Activated CD4-positive, alpha-beta T cell treated with anti-CD3 and anti-CD28 coated beads, Interleukin-2, Interleukin-6, amounts not matched to agents 100 ng/mL and 50 ng/mL, durations not matched to agents 16 hours and 8 hours (primary cell): ENCODE measurements around the gene ELOVL6.
"Not testable (repeated sequence)": the region's sequence is repeated elsewhere in the genome, so short reads cannot be mapped to it uniquely, and the experiment has no call there.

Experiments
- DNase-seq: peaks from one replicate; pipeline ENCODE4 v3.0.0-alpha.2; 2020

The ELOVL6 gene

DNA sequence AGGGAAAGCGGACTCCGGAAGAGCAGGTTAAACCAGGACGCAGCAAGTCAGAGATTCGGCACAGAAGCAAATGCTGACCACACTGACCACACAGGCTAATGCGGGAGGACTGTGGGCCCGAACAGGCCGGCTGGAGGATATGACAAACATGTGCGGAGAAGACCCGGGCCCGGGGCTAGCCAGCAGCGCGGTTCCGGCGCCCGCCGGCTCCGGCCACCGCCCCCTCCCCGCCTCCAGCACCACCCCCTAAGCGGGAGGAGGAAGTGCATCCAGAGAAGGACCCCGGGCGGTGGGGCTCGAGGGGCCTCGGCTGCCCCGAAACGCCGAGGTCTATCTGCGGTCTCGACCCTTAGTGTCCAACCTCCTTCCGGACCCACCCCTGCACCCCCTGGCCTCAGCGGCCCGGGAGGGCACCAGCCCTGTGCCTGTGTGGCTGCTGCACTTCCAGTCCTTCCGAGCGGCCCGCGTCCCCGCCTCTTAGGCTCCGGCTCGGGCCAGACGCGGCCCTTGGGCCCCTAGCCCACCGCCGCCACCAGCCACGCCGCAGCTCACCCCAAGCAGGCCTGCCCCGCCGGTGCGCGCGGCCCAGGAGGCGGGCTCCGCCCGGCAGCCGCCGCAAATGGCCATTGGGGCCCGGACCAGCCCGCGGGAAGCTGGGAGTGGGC lies 2.1 kb downstream of the ELOVL6 start:
- DNase-seq: peak; percentile 69

DNA sequence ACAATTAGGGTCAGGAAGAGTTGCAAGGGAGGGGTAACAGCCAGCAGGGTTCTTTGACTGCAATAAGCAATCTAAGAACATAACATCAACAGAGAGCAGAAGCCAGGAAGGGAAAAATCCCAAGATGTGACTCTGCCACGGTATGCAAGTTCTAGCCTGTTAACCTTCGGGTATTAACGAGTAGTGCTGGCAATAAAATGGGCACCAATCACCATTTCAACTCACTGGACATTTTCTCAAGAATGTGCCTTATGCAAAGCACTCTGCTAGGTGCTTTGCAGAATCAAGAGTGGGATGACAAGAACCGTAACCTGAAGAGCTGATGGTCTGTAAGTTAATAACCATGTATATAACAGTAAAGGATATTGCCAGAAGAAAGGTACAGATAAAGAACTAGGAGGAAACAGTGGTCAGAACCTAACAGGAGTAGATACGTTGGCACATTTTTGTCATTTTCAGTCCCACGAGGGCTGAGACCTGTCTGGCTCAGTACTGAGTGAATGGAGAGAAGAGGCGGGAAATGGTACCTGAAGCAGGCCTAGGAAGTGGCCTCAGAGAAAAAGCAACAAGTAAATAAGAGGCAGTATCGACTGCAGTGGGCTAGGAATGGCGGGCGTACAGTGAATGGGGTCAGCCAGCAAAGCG lies 2.7 kb downstream of the ELOVL6 start:
- no peak for DNase-seq

DNA sequence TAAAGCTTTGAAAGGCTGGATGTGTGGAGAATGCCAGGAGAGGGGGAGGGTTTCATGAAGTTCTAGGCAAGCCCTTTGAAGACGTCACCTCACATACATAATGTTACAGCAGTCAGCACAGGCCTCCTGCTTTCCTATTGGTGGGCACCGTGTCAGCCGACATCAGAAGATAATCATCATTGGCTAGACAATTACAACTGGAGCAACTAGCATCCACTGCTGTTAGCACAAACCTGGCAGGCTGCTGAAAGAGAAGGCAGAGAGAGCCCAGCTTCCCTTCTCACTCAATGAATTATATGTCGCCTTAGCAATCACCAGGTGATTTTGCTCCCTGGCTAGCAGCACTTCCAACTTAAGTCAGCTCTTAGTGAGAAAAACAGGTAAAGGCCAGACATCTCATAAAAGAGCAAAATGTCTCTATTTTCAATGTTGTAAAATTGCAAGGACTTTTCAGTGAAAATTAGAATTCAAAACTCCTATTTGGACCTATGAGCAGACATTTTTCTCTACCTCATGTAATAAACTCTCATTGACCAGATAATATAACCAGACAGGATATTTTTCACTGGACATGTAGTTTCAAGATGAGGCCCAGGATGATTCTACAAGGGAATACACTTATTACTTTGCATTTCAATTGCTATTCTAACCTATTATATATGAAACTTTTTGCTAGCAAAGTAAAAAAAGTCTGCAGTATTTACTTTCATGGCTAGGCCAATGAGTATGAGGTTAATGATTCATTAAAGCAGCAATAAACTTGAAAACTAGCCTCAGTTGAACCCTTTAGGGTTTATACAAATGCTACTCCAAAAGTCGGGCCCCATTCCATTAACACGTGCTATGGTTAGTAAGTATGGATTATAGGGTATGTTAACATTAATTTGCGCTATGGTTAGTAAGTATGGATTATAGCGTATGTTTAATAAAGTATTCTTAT lies 4.3 kb downstream of the ELOVL6 start:
- peak; percentile 90 for DNase-seq

DNA sequence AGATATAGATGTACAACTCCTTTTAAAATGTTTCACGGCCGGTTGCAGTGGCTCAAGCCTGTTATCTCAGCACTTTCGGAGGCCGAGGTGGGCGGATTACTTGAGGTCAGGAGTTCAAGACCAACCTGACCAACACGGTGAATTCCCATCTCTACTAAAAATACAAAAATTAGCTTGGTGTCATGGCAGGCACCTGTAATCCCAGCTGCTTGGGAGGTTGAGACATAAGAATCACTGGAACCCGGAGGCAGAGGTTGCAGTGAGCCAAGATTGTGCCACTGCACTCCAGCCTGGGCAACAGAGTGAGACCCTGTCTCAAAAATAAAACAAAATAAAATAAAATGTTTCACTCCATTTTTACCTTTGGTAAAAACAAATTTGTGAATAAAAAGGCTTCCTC lies 5.1 kb downstream of the ELOVL6 start:
- DNase-seq: not testable (repeated sequence)

DNA sequence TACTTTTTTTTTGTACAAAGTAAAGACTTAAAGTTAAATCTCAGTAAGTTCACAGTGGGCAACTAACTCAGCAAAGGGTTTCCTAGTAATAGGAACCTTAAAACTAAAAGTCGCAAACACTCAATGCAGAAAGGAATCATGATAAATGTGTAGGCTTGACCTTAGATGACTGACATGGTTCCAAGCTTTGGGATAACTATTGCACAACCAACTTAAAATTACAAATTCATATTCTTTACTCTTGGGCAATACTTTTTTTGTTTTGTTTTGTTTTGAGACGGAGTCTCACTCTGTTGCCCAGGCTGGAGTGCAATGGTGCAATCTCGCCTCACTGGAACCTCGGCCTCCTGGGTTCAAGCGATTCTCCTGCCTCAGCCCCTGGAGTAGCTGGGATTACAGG lies 8.2 kb downstream of the ELOVL6 start:
- DNase-seq: no peak

DNA sequence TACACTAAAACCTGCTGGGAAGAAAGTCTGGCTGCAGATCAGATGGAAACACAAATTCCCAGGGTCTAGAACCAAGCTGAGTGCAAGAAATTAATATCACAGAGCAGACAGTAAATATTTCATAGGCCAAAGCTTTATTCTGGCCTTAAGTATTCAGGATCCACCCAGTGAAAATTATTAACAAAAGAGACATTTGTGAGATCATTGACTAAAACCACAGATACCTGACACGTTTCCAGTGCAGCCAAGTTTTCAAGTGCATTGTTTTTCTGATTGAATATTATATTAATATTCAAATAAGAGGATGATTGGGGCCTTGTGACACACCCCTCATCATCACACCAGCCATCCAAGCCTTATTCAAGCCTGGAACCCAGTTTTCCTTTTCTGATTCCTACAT lies 10.3 kb downstream of the ELOVL6 start:
- no peak for DNase-seq

DNA sequence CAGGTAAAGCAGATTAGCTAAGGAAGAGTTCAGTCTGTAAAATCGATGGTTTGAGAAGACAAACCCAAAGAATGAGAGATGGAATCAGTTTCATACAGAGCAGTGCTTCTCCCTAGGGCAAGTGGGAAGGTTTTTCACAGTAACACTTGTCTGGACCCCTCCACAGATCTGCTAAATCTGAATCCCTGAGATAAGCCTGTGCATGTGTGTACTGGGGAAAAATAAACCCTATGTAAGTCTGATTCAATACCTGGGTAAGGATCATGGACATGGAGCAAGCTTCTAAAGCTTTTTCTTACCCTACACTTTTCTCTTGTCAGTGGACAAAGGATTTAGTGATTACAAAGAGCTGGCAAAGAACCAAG lies 13.6 kb downstream of the ELOVL6 start:
- DNase-seq: no peak

DNA sequence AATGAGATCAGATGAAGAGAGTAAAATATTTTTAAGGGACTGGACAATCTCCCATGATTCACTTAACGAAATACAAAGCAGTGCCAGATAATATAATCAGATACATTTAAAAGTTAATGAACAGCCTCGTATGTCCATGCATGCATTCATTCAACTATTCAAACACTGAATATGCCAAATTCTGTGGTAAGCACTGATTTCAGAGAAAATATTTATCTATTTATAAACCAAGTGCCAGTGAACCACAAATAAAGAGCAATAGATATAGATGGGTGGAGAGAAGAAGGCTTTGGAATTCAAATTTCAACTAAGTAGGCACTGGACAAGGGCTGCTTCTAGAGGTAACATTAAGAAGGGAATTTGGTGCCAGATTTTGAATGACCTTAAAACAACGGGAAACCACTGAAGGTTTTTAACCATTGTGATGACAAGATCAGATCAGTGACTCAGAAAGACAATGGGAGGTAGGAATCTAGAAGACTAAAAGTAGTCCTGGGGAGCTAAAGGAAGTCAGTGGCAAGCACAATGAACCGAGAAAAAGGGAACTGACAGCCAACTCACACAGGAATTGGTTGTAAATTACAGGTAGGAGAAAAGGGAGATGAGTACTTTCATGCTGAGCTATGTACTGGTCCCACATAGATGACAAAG lies 14.2 kb downstream of the ELOVL6 start:
- no peak for DNase-seq

DNA sequence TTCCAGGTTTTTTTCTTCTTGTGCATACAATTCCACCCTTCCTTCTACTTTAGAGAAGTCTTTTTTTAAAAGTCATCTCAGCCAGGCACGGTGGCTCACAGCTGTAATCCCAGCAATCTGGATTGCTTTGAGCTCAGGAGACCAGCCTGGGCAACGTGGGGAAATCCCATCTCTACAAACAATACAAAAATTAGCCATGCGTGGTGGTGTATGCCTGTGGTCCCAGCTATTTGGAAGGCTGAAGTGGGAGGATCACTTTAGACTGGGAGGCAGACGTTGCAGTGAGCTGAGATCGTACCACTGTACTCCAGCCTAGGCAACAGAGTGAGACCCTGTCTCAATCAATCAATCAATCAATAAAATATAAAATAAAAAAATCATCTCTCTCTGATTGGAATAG lies 14.8 kb downstream of the ELOVL6 start:
- no peak for DNase-seq

DNA sequence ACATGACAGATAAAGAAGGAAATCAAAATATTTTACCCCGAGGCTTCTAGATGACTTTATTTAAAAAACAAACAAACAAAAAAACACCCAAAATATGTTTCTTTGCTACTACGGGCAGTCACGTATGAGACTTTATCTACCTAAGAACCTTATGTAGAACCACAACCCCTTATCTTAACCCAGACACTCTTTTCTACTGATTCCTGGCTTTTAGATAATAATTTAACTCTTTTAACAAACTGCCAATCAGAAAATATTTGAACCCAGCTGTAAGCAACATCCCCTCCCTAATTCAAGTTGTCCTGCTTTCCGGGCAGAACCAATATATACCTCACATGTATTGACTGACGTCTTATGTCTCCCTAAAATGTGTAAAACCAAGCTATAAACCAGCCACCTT lies 15.4 kb downstream of the ELOVL6 start:
- DNase-seq: no peak

DNA sequence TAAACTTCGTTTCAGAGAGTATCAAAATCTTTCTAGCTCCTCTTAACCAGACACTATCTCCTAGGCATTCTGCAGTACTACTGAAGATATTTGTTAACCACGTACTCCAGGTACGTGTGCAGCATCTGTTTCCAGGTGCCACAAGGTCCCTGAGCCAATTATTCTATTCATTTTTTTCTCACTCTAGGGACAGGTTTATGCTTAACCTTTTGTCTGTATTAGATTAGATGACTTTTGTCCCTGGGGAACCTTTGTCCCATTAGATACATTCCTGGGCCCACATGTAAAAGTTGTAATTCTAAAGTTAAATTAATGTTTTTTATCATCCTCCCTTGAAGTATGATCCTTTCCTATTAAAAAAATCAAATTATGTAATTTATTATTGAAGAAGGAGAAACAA lies 16.5 kb downstream of the ELOVL6 start:
- DNase-seq: no peak

DNA sequence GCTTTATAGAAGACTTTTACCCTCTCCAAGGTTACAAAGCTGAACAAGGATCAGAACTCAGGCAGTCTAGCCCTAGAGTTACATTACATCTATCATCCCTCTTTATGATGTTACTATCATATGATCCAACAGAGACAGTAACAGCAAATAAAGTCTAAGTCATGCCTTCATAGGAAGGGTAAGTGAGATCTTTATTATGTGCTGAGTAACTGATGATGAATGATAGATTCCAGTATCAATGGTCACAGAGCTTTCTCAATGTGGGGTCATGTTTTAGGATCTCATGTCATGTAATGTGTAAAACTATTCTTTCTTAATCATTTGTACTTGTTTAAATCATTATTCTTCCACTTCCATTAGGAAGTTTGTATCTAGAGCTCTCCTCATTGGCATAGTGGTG lies 22.8 kb downstream of the ELOVL6 start:
- no peak for DNase-seq

DNA sequence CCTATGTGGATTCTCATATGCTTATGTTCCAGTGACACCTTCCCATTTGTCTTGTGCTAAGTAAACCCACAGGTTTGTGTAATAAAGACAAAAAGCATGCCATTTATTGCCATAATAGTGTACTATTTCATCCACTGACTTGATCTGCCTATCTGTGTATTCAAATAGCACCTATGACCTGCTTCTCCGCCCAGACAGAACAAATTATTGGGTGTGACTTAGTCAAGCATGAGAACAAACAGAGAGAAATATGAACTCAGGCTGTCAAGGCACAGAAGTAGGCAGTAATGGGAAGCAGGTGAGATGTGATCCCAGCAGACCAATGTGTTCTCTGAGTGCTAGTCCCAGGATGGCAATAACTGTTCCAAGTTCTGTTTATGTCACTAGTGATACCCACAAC lies 25.4 kb downstream of the ELOVL6 start:
- no peak for DNase-seq

DNA sequence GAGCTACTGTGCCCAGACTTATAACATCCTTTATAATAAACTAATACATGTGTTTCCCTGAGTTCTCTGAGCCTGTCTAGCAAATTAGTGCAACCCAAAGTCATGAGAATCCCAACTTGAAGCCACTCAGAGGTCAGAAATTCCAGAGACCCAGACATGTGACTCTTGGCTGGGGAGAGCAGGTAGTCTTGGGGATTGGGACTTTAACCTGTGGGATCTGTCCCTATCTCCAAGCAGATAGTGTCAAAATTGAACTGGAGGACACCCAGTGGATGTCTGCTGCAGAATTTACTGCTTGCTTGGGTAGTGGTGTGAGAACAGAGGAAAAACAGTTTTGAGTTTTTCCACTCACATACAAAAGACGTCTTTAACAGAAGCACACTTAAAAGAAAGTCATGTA lies 26.4 kb downstream of the ELOVL6 start:
- no peak for DNase-seq

DNA sequence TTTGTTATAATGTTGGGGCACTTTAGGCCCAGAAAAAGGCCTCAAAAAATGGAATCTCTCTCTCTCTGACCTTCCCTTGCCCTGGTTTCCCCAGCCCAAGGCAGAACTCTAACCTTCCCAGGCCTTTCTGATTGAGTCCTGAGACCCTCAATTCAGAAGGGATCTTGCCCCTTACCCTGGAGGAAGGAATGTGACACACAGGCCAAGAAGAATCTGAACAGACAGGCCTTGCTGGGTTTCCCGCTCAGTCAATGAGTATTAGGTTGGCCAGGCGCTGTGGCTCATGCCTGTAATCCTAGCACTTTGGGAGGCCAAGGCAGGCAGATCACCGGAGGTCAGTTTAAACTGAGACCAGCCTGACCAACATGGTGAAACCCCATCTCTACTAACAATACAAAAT lies 27.6 kb downstream of the ELOVL6 start:
- no peak for DNase-seq

DNA sequence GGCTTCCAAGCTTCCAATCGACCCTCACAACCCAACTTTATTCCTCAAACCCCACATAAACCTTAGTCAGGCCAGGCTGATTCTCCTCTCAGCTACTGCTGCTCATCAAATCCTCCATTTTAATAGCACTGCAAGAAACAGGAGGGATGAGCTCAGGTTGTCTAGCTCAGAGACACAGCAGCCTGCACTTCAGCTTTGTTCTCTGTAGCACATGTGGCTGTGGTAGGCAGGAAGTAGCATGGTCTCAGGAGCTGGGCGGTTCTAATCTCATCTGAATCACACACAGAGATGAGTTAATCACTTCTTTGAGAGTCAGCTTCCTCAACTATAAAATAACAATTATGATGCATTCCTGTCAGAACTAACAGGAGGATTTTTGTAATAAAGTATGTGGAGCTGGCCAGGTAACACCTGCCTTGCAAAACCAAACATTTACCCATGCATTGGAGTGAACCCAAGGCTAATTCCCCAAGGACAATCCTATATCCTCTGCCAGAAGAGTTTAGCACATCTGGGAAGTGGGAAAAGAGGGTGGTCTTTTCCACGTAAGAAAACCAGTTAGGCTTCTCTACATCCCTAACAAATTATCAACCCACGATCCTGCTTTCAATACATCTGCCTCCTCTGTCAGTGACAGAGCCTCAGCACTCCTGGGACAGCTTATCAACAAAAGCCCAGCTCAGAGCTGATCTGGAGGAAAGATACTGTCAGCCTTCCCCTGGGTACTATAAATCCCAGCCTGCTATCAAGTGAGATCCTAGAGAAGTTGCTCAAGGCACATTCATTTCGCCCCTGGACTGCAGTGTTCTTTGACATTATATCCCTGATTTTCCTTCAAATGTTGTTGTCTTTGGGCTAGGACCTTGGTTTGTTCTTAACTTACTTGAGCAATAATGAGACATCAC lies 32.8 kb downstream of the ELOVL6 start:
- peak; percentile 68 for DNase-seq

DNA sequence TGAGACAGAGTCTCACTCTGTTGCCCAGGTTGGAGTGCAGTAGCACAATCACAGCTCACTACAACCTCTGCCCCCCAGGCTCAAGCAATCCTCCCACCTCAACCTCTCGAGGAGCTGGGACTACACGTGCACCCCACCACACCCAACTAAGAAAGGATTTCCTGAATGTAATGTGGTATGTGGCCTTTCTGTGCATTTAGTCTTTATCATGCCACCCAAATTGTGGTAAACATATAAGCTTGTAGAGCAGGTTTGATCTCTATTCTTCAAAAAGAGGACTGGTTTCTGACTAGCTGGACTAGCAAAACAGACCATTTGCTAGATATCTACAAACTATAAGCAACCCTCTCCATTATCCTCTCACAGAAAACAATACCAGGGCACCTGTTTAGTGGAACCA lies 33.6 kb downstream of the ELOVL6 start:
- DNase-seq: no peak

DNA sequence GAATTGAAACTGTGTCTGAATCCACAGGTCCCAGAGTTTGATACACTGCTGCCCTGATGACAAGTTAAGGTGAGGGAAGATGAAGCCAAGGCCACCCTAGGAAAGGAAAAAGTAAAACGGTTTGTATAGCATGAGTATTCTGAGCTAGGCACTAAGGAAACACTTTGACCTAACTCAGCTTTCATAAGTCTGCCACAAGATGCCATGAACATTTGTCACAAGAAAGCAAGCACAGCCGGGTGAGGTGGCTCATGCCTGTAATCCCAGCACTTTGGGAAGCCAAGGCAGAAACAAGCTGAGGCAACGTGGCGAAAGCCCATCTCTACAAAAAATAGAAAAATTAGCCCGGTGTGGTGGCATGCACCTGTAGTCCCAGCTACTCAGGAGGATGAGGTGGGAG lies 34.2 kb downstream of the ELOVL6 start:
- no peak for DNase-seq

DNA sequence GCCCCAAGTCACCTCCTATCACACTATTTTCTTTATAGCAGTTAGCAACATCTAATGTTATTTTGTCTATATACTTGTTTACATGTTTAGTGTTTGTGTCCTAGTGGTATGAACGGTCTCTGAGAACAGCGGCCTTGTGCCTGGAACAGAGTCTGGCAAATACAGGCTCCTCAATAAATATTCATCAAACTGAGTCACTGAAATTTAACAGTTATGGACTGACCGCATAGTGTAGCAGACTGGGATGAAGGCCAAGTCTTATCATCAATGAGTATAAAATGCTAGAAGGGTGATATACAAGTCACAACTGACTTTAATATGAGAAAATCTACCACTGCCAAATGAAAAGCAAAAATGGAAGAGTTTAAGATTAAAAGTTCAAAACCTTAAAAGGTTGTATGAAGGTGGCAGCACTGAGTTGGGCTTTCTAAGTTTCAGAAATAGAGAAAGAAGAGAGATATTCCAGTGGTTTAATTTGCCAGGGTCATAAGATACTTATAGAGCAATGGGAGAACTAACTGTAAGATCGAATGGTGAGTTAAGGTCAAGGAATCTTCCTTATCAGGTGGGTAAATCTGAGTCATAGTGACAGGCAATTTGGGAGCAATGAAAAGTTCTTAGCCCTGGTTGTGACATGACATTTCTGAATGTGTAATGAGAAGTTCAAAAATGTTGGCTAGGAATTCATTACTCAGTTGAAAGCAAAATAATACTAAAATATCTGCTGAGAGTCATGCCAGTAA lies 34.9 kb downstream of the ELOVL6 start:
- no peak for DNase-seq

DNA sequence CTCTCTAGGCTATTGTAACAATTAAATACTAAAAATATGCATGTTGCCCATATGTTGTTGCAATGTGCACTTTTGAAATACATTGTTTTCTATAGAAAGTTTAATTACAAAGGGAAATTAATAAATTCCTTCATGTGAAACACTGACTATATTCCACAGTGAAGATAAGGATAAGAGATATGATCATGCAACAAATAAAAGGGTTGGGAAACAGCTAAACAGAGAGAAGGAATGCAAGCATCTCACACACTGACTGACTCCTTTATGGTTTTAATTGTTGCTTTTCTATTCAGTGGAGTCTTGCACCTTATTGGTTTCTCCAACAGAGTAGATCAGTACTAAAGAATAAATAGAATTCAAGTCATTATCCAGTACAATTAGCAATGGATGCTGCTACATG lies 37.8 kb downstream of the ELOVL6 start:
- no peak for DNase-seq

DNA sequence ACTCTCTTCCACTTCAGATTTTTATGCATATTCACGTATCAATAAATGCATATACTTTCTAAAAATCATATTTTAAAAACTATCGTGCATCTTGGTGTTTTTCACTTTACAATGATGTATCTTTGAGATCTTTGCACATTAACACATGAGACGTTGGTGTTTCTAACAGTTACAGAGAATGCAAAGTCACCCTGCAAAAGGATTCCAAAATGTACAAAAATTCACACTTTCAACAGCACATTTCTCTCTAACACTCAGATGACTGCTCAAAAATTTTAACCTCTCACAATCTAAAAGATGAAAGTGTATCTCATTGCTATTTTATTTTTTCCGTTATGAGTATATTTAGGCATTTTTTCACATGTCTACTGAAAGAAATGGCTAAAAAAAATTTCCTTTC lies 38.9 kb downstream of the ELOVL6 start:
- no peak for DNase-seq

DNA sequence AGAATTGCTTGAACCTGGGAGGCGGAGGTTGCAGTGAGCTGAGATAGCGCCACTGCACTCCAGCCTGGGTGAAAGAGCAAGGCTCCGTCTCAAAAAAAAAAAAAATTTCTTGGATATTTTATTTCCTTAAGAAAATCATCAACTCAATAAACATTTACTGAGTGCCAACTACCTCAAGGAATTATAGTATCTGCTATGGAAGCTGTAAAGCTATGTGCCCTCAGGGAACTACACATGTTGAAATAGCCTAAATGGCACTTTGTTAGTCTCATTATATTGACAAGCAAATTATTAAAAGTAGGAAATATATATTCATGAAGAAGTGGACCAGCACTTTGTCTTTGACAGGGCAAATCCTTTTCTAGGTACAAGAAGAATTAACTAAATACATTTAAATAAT lies 40.8 kb downstream of the ELOVL6 start:
- no peak for DNase-seq
